Measurements from ENCODE around the gene HOXD8.

Gene HOXD8

GRCh38 chr2:176128982-176129796 lies at the start of gene HOXD8:
Gene HOXD8 (plus strand): TSS chr2:176129705. CDS start chr2:176130367, 662 bp downstream.
- H3K27me3 ChIP-seq (replicated peaks; ENCODE audit: control insufficient read depth, insufficient read depth, low read length): no peaks in the 10 kb centered on the region
- H3K4me1 ChIP-seq (ENCODE audit: control insufficient read depth, insufficient read depth, low read length): peaks cover 23% of the 10 kb centered on the region
- no peaks in the 10 kb centered on the region for H3K9me3 ChIP-seq (ENCODE audit: control insufficient read depth, low read length)
- peak within 1 kb of the TSS; percentile 92 for H3K9ac ChIP-seq (ENCODE audit: low read length)
- H3K36me3 ChIP-seq (ENCODE audit: control insufficient read depth, insufficient read depth, low read length, severe bottlenecking): no peaks in the 10 kb centered on the region
- H3K4me3 ChIP-seq (ENCODE audit: low read length): peak within 1 kb of the TSS; percentile 91
- DNase-seq (ENCODE audit: low read depth): peak; percentile 34

- Histone ChIP-seq H3K36me3 (ENCODE audit: control insufficient read depth, insufficient read depth, low read length, severe bottlenecking) (no peaks in the 10 kb centered on the region), H3K4me3 (ENCODE audit: low read length) (peak overlapping the region; percentile 52)
These were observed 49.5 kb upstream of the HOXD8 start for GRCh38 chr2:176079831-176080539.

GRCh38 chr2:176080540-176081375 lies 48.7 kb upstream of the HOXD8 start:
- Histone ChIP-seq H3K36me3 (ENCODE audit: control insufficient read depth, insufficient read depth, low read length, severe bottlenecking) (no peaks in the 10 kb centered on the region), H3K4me1 (ENCODE audit: control insufficient read depth, insufficient read depth, low read length) (no peaks in the 10 kb centered on the region), H3K9me3 (ENCODE audit: control insufficient read depth, low read length) (peaks cover 27% of the 10 kb centered on the region), H3K9ac (ENCODE audit: low read length) (no peak overlapping the region), H3K4me3 (ENCODE audit: low read length) (peak overlapping the region; percentile 37), H3K27me3 (replicated peaks; ENCODE audit: control insufficient read depth, insufficient read depth, low read length) (peaks cover 92% of the 10 kb centered on the region)
- no peak for DNase-seq (ENCODE audit: low read depth)

More at GRCh38 chr2:176079831-176080539, 49.5 kb upstream of the HOXD8 start:
- Histone ChIP-seq H3K9ac (ENCODE audit: low read length) (no peak overlapping the region), H3K9me3 (ENCODE audit: control insufficient read depth, low read length) (peaks cover 32% of the 10 kb centered on the region), H3K4me1 (ENCODE audit: control insufficient read depth, insufficient read depth, low read length) (no peaks in the 10 kb centered on the region), H3K27me3 (replicated peaks; ENCODE audit: control insufficient read depth, insufficient read depth, low read length) (peaks cover 92% of the 10 kb centered on the region)
- DNase-seq (ENCODE audit: low read depth): peak; percentile 71

- Histone ChIP-seq H3K9me3 (ENCODE audit: control insufficient read depth, low read length) (peaks cover 23% of the 10 kb centered on the region), H3K36me3 (ENCODE audit: control insufficient read depth, insufficient read depth, low read length, severe bottlenecking) (no peaks in the 10 kb centered on the region), H3K4me1 (ENCODE audit: control insufficient read depth, insufficient read depth, low read length) (no peaks in the 10 kb centered on the region), H3K9ac (ENCODE audit: low read length) (no peak overlapping the region), H3K27me3 (replicated peaks; ENCODE audit: control insufficient read depth, insufficient read depth, low read length) (peaks cover 92% of the 10 kb centered on the region), H3K4me3 (ENCODE audit: low read length) (no peak overlapping the region)
- DNase-seq (ENCODE audit: low read depth): no peak
These were observed 48.1 kb upstream of the HOXD8 start for GRCh38 chr2:176081376-176081836.

- DNase-seq (ENCODE audit: low read depth): no peak
- no peaks in the 10 kb centered on the region for H3K4me1 ChIP-seq (ENCODE audit: control insufficient read depth, insufficient read depth, low read length)
These were observed 47.5 kb upstream of the HOXD8 start for GRCh38 chr2:176081837-176082524.

GRCh38 chr2:176082525-176082823 lies 47.0 kb upstream of the HOXD8 start:
- Histone ChIP-seq H3K4me3 (ENCODE audit: low read length) (no peak overlapping the region), H3K9ac (ENCODE audit: low read length) (no peak overlapping the region), H3K27me3 (replicated peaks; ENCODE audit: control insufficient read depth, insufficient read depth, low read length) (peaks cover 92% of the 10 kb centered on the region), H3K9me3 (ENCODE audit: control insufficient read depth, low read length) (peaks cover 23% of the 10 kb centered on the region), H3K4me1 (ENCODE audit: control insufficient read depth, insufficient read depth, low read length) (no peaks in the 10 kb centered on the region), H3K36me3 (ENCODE audit: control insufficient read depth, insufficient read depth, low read length, severe bottlenecking) (no peaks in the 10 kb centered on the region)
- no peak for DNase-seq (ENCODE audit: low read depth)

More at GRCh38 chr2:176081837-176082524, 47.5 kb upstream of the HOXD8 start:
- Histone ChIP-seq H3K9me3 (ENCODE audit: control insufficient read depth, low read length) (peaks cover 23% of the 10 kb centered on the region), H3K36me3 (ENCODE audit: control insufficient read depth, insufficient read depth, low read length, severe bottlenecking) (no peaks in the 10 kb centered on the region), H3K27me3 (replicated peaks; ENCODE audit: control insufficient read depth, insufficient read depth, low read length) (peaks cover 92% of the 10 kb centered on the region), H3K4me3 (ENCODE audit: low read length) (no peak overlapping the region), H3K9ac (ENCODE audit: low read length) (no peak overlapping the region)

- Histone ChIP-seq H3K9ac (ENCODE audit: low read length) (no peak overlapping the region), H3K36me3 (ENCODE audit: control insufficient read depth, insufficient read depth, low read length, severe bottlenecking) (no peaks in the 10 kb centered on the region), H3K4me1 (ENCODE audit: control insufficient read depth, insufficient read depth, low read length) (peaks cover 2% of the 10 kb centered on the region), H3K4me3 (ENCODE audit: low read length) (no peak overlapping the region), H3K27me3 (replicated peaks; ENCODE audit: control insufficient read depth, insufficient read depth, low read length) (peaks cover 95% of the 10 kb centered on the region), H3K9me3 (ENCODE audit: control insufficient read depth, low read length) (peaks cover 23% of the 10 kb centered on the region)
- DNase-seq (ENCODE audit: low read depth): no peak
These were observed 46.4 kb upstream of the HOXD8 start for GRCh38 chr2:176082824-176083751.

GRCh38 chr2:176083796-176084261 lies 45.7 kb upstream of the HOXD8 start, which contains the start of gene EVX2:
Gene EVX2 (minus strand): TSS chr2:176083962. CDS start chr2:176083776, 186 bp downstream.
- H3K4me3 ChIP-seq (ENCODE audit: low read length): no peak within 1 kb of the TSS
- H3K36me3 ChIP-seq (ENCODE audit: control insufficient read depth, insufficient read depth, low read length, severe bottlenecking): no peaks in the 10 kb centered on the region
- H3K9me3 ChIP-seq (ENCODE audit: control insufficient read depth, low read length): peaks cover 21% of the 10 kb centered on the region
- H3K9ac ChIP-seq (ENCODE audit: low read length): no peak within 1 kb of the TSS
- H3K4me1 ChIP-seq (ENCODE audit: control insufficient read depth, insufficient read depth, low read length): peaks cover 3% of the 10 kb centered on the region
- DNase-seq (ENCODE audit: low read depth): no peak
- peaks cover 94% of the 10 kb centered on the region for H3K27me3 ChIP-seq (replicated peaks; ENCODE audit: control insufficient read depth, insufficient read depth, low read length)

- no peak for DNase-seq (ENCODE audit: low read depth)
- H3K27me3 ChIP-seq (replicated peaks; ENCODE audit: control insufficient read depth, insufficient read depth, low read length): peaks cover 94% of the 10 kb centered on the region
These were observed 44.8 kb upstream of the HOXD8 start for GRCh38 chr2:176084611-176085119.

More at GRCh38 chr2:176084611-176085119, 44.8 kb upstream of the HOXD8 start:
- peaks cover 3% of the 10 kb centered on the region for H3K4me1 ChIP-seq (ENCODE audit: control insufficient read depth, insufficient read depth, low read length)
- H3K36me3 ChIP-seq (ENCODE audit: control insufficient read depth, insufficient read depth, low read length, severe bottlenecking): no peaks in the 10 kb centered on the region
- no peak overlapping the region for H3K9ac ChIP-seq (ENCODE audit: low read length)
- H3K4me3 ChIP-seq (ENCODE audit: low read length): no peak overlapping the region
- H3K9me3 ChIP-seq (ENCODE audit: control insufficient read depth, low read length): peaks cover 21% of the 10 kb centered on the region

Data from adipocyte (in vitro differentiated cells).